Measurements from ENCODE around the gene LAIR1. TPM values are rescaled to one million over a fixed set of nuclear protein-coding genes. Genes with fewer than 3 reads are reported as not detected.

LAIR1 gene
- polyA plus RNA-seq, 3 donors, result 48.0 to 202 (median 73.8) TPM

DNA sequence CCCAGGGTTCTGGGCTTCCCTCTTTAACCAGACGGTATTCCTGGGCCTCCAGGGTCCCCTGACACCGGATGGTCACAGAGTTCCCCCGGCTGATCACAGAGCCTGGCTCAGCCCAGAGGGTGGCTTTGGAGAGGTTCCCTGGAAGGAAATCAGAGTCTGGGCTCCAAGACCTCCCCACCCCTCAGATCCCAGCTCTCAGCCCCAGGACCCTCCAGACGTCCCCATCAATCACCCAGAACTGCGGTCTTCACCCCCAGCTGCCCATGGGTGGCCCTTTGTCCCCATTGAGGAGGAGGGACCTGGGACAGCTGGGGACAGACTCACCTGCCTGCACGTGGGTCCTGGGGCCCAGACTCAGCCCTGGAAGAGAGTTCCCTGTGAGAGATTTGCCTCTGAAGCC, 52.7 kb downstream of the LAIR1 start:
- peaks cover 3 to 6% (median 4%) of the 10 kb centered on the region in 3 donors for H3K27me3 Mint-ChIP-seq (ENCODE audit: low read depth in 3 of 3)
- H3K27ac Mint-ChIP-seq, result peak overlapping the region; percentile 97 to 100 (median 98)
- no peaks in the 10 kb centered on the region for H3K27me3 ChIP-seq (ENCODE audit: control insufficient read depth in 2 of 2, insufficient read depth in 2 of 2, low read length in 2 of 2)
- no peak for DNase-seq
- H3K36me3 ChIP-seq (replicated peaks in 1 of 2; ENCODE audit: control insufficient read depth in 1 of 2, insufficient read depth in 2 of 2, low read length in 2 of 2), result peaks cover 33 to 41% of the 10 kb centered on the region in 2 donors
- TF ChIP-seq CTCF (IDR thresholded peaks at IDR 0.05), result no peak
- peak overlapping the region; percentile 78 to 97 (median 86) for H3K4me3 ChIP-seq (replicated peaks in 1 of 3; ENCODE audit: low read depth in 2 of 3, low read length in 3 of 3)
- H3K4me2 ChIP-seq (replicated peaks; ENCODE audit: extremely low read depth, low read length, poor library complexity, severe bottlenecking), result peak overlapping the region; percentile 95
- intact Hi-C loops (cut with micrococcal nuclease), result loop anchor here (5.0 to 10.0 kb wide), 2 partner anchors 35 to 47 kb away; no protein-coding TSS in a partner anchor
- H3K9me3 Mint-ChIP-seq, result peaks cover 0 to 7% (median 0%) of the 10 kb centered on the region in 7 donors
- peaks cover 39 to 45% of the 10 kb centered on the region in 2 donors for H3K36me3 Mint-ChIP-seq
- H3K9me3 ChIP-seq (replicated peaks in 1 of 2; ENCODE audit: control insufficient read depth in 1 of 2, insufficient read depth in 1 of 2, low read length in 2 of 2), result no peaks in the 10 kb centered on the region
- peak overlapping the region; percentile 89 to 93 for H3K27ac ChIP-seq (ENCODE audit: low read depth in 1 of 2, low read length in 2 of 2)
- peak overlapping the region; percentile 63 for H3K9ac ChIP-seq (ENCODE audit: insufficient read depth, low read length, poor library complexity, severe bottlenecking)
- peak overlapping the region; percentile 97 to 98 for H3K4me3 Mint-ChIP-seq
- peaks cover 32% of the 10 kb centered on the region for H4K20me1 ChIP-seq (ENCODE audit: insufficient read depth, low read length)
- peaks cover 68% of the 10 kb centered on the region for H3K4me1 Mint-ChIP-seq
- peaks cover 34% of the 10 kb centered on the region for H3K79me2 ChIP-seq (ENCODE audit: insufficient read depth, low read length)
- WGBS (ENCODE audit: insufficient coverage), result 81% methylated on average over 5 of the region's 6 CpGs
- H2AFZ ChIP-seq (ENCODE audit: insufficient read depth, low read depth, low read length, poor library complexity, severe bottlenecking), result no peak overlapping the region
- H3K4me1 ChIP-seq (ENCODE audit: control insufficient read depth in 1 of 2, insufficient read depth in 2 of 2, low read length in 2 of 2), result peaks cover 68 to 81% of the 10 kb centered on the region in 2 donors

GRCh38 chr19:54311486-54311885, 53.2 kb downstream of the LAIR1 start:
- WGBS (ENCODE audit: insufficient coverage), result no CpG with 5 or more reads among the region's 5 CpGs
- H3K9ac ChIP-seq (ENCODE audit: insufficient read depth, low read length, poor library complexity, severe bottlenecking), result peak overlapping the region; percentile 63
- H2AFZ ChIP-seq (ENCODE audit: insufficient read depth, low read depth, low read length, poor library complexity, severe bottlenecking), result no peak overlapping the region
- no peaks in the 10 kb centered on the region for H3K9me3 ChIP-seq (replicated peaks in 1 of 2; ENCODE audit: control insufficient read depth in 1 of 2, insufficient read depth in 1 of 2, low read length in 2 of 2)
- DNase-seq, result no peak
- H4K20me1 ChIP-seq (ENCODE audit: insufficient read depth, low read length), result peaks cover 37% of the 10 kb centered on the region
- peaks cover 37% of the 10 kb centered on the region for H3K79me2 ChIP-seq (ENCODE audit: insufficient read depth, low read length)
- Mint-ChIP-seq H3K4me3 (peak overlapping the region; percentile 97 to 98), H3K27me3 (ENCODE audit: low read depth in 3 of 3) (peaks cover 3 to 4% (median 4%) of the 10 kb centered on the region in 3 donors), H3K36me3 (peaks cover 44 to 50% of the 10 kb centered on the region in 2 donors), H3K4me1 (peaks cover 66% of the 10 kb centered on the region), H3K27ac (peak overlapping the region in 3 of 7 donors; percentile 83 to 100 (median 98)), H3K9me3 (peaks cover 0 to 8% (median 0%) of the 10 kb centered on the region in 7 donors)
- intact Hi-C loops (cut with micrococcal nuclease), result loop anchor here (5.0 to 10.0 kb wide), 2 partner anchors 34 to 47 kb away; no protein-coding TSS in a partner anchor
- H3K27me3 ChIP-seq (ENCODE audit: control insufficient read depth in 2 of 2, insufficient read depth in 2 of 2, low read length in 2 of 2), result no peaks in the 10 kb centered on the region
- H3K36me3 ChIP-seq (replicated peaks in 1 of 2; ENCODE audit: control insufficient read depth in 1 of 2, insufficient read depth in 2 of 2, low read length in 2 of 2), result peaks cover 38 to 46% of the 10 kb centered on the region in 2 donors
- no peak for TF ChIP-seq CTCF (IDR thresholded peaks at IDR 0.05)
- H3K27ac ChIP-seq (ENCODE audit: low read depth in 1 of 2, low read length in 2 of 2), result peak overlapping the region in 1 of 2 donors; percentile 93
- peak overlapping the region; percentile 95 for H3K4me2 ChIP-seq (replicated peaks; ENCODE audit: extremely low read depth, low read length, poor library complexity, severe bottlenecking)
- peak overlapping the region; percentile 78 to 97 (median 86) for H3K4me3 ChIP-seq (replicated peaks in 1 of 3; ENCODE audit: low read depth in 2 of 3, low read length in 3 of 3)
- H3K4me1 ChIP-seq (ENCODE audit: control insufficient read depth in 1 of 2, insufficient read depth in 2 of 2, low read length in 2 of 2), result peaks cover 67 to 80% of the 10 kb centered on the region in 2 donors
